H9 (cell line): Measurements from ENCODE around the gene STX16. TPM values are rescaled to one million over a fixed set of nuclear protein-coding genes. Genes with fewer than 3 reads are reported as not detected.

Experiments used
- DNase-seq: peaks from one replicate; pipeline ENCODE4 v3.0.0-alpha.2; 2017
- H2AFZ ChIP-seq: one replicate; pipeline ENCODE4 v1.6.1; 2013; ENCODE audit warnings: mild to moderate bottlenecking, low read length, control low read depth, moderate library complexity
- H2AK5ac ChIP-seq: 2 replicates; pipeline ENCODE4 v1.6.1; 2013; ENCODE audit warnings: low read length, control low read depth, mixed read lengths; ENCODE audit not compliant: insufficient read length
- H2BK120ac ChIP-seq: one replicate; pipeline ENCODE4 v1.6.1; 2013; ENCODE audit warnings: low read depth, mild to moderate bottlenecking, low read length, control low read depth, inconsistent platforms; ENCODE audit not compliant: poor library complexity, severe bottlenecking
- H2BK12ac ChIP-seq: 2 replicates; pipeline ENCODE4 v1.6.1; 2013; ENCODE audit warnings: low read length, control low read depth, mixed read lengths, low read depth; ENCODE audit not compliant: insufficient read length
- H2BK15ac ChIP-seq: 2 replicates; pipeline ENCODE4 v1.6.1; 2013; ENCODE audit warnings: low read depth, low read length, control low read depth
- H2BK20ac ChIP-seq: one replicate; pipeline ENCODE4 v1.6.1; 2013; ENCODE audit warnings: low read depth, mild to moderate bottlenecking, low read length, control low read depth, inconsistent platforms; ENCODE audit not compliant: poor library complexity, severe bottlenecking
- H2BK5ac ChIP-seq: 2 replicates; pipeline ENCODE4 v1.6.1; 2013; ENCODE audit warnings: low read length, control low read depth, mixed read lengths; ENCODE audit not compliant: insufficient read length
- H3K14ac ChIP-seq: 2 replicates; pipeline ENCODE4 v1.6.1; 2013; ENCODE audit warnings: low read length, control low read depth; ENCODE audit not compliant: insufficient read depth
- H3K18ac ChIP-seq: 2 replicates; pipeline ENCODE4 v1.6.1; 2013; ENCODE audit warnings: low read depth, mild to moderate bottlenecking, mixed read lengths, low read length, control low read depth; ENCODE audit not compliant: insufficient read length
- H3K23ac ChIP-seq: 2 replicates; pipeline ENCODE4 v1.6.1; 2013; ENCODE audit warnings: low read length, control low read depth, mixed read lengths, low read depth; ENCODE audit not compliant: insufficient read length
- H3K23me2 ChIP-seq: 2 replicates; pipeline ENCODE4 v1.6.1; 2013; ENCODE audit warnings: low read depth, mild to moderate bottlenecking, mixed read lengths, low read length, control low read depth; ENCODE audit not compliant: insufficient read length, poor library complexity, severe bottlenecking
- H3K27ac ChIP-seq: 2 replicates; pipeline ENCODE4 v1.5.1; 2013; ENCODE audit warnings: low read length, control low read depth, mixed read lengths, low read depth; ENCODE audit not compliant: insufficient read length
- H3K27me3 ChIP-seq: 2 replicates; pipeline ENCODE4 v1.6.1; 2013; ENCODE audit warnings: low read length, control low read depth, inconsistent platforms; ENCODE audit not compliant: insufficient read depth
- H3K4ac ChIP-seq: 2 replicates; pipeline ENCODE4 v1.6.1; 2013; ENCODE audit warnings: low read depth, mild to moderate bottlenecking, control low read depth, inconsistent platforms, low read length, moderate library complexity
- H3K4me1 ChIP-seq: 2 replicates; pipeline ENCODE4 v1.6.1; 2013; ENCODE audit warnings: low read length, control low read depth, inconsistent platforms; ENCODE audit not compliant: insufficient read depth
- H3K4me2 ChIP-seq: 2 replicates; pipeline ENCODE4 v1.6.1; 2013; ENCODE audit warnings: low read length, control low read depth, mixed read lengths; ENCODE audit not compliant: insufficient read length, insufficient read depth
- H3K56ac ChIP-seq: 2 replicates; pipeline ENCODE4 v1.6.1; 2013; ENCODE audit warnings: low read depth, mild to moderate bottlenecking, mixed read lengths, low read length, control low read depth; ENCODE audit not compliant: insufficient read length
- H3K79me1 ChIP-seq: 2 replicates; pipeline ENCODE4 v1.6.1; 2013; ENCODE audit warnings: low read depth, mild to moderate bottlenecking, moderate library complexity, low read length, control low read depth, inconsistent platforms; ENCODE audit not compliant: insufficient read depth, poor library complexity, severe bottlenecking
- H3K79me2 ChIP-seq: 2 replicates; pipeline ENCODE4 v1.6.1; 2013; ENCODE audit warnings: low read length, control low read depth, inconsistent platforms; ENCODE audit not compliant: insufficient read depth
- H3K9ac ChIP-seq: 2 replicates; pipeline ENCODE4 v1.6.1; 2013; ENCODE audit warnings: low read length, control low read depth, mixed read lengths; ENCODE audit not compliant: insufficient read length; ENCODE audit errors: extremely low read depth
- H3K9me3 ChIP-seq: one replicate; pipeline ENCODE4 v1.6.1; 2013; ENCODE audit warnings: low read depth, low read length, inconsistent platforms; ENCODE audit not compliant: control insufficient read depth
- H3T11ph ChIP-seq: one replicate; pipeline ENCODE4 v1.6.1; 2013; ENCODE audit warnings: mild to moderate bottlenecking, low read length, control low read depth, inconsistent platforms
- H4K20me1 ChIP-seq: one replicate; pipeline ENCODE4 v1.6.1; 2013; ENCODE audit not compliant: control insufficient read depth, insufficient read length, insufficient read depth
- H4K5ac ChIP-seq: 2 replicates; pipeline ENCODE4 v1.6.1; 2013; ENCODE audit warnings: low read depth, mild to moderate bottlenecking, mixed read lengths, low read length, control low read depth; ENCODE audit not compliant: insufficient read length
- H4K8ac ChIP-seq: replicated peaks from 2 replicates; pipeline ENCODE4 v1.6.1; 2013; ENCODE audit warnings: low read length, control low read depth, mixed read lengths, low read depth; ENCODE audit not compliant: insufficient read length
- H4K91ac ChIP-seq: 2 replicates; pipeline ENCODE4 v1.6.1; 2013; ENCODE audit warnings: low read depth, mild to moderate bottlenecking, moderate library complexity, mixed read lengths, low read length, control low read depth; ENCODE audit not compliant: insufficient read length
- H3K27ac Mint-ChIP-seq, 3 experiments: 2 replicates in 2 of 3; 3 replicates in 1 of 3; pipeline ENCODE4 v1.8.0; 2020 to 2021; ENCODE audit warnings: mixed read lengths in 3 of 3, mild to moderate bottlenecking in 1 of 3, moderate library complexity in 1 of 3
- H3K27me3 Mint-ChIP-seq: 2 replicates; pipeline ENCODE4 v1.8.0; 2021; ENCODE audit warnings: low read depth, mild to moderate bottlenecking, moderate library complexity, mixed read lengths
- H3K36me3 Mint-ChIP-seq, 3 experiments: 2 replicates in 2 of 3; 3 replicates in 1 of 3; pipeline ENCODE4 v1.8.0; 2020 to 2021; ENCODE audit warnings: low read depth in 3 of 3, mixed read lengths in 3 of 3; ENCODE audit not compliant: insufficient read depth in 1 of 3
- H3K4me1 Mint-ChIP-seq, 2 experiments: 2 replicates each; pipeline ENCODE4 v1.8.0; 2020; ENCODE audit warnings: mixed read lengths in 2 of 2
- H3K4me3 Mint-ChIP-seq, 2 experiments: 2 replicates in 1 of 2; 3 replicates in 1 of 2; pipeline ENCODE4 v1.8.0; 2020 to 2021; ENCODE audit warnings: mild to moderate bottlenecking in 2 of 2, mixed read lengths in 2 of 2, moderate library complexity in 1 of 2
- H3K9me3 Mint-ChIP-seq, 2 experiments: 2 replicates in 1 of 2; 3 replicates in 1 of 2; pipeline ENCODE4 v1.8.0; 2020; ENCODE audit warnings: mild to moderate bottlenecking in 2 of 2, mixed read lengths in 2 of 2, moderate library complexity in 1 of 2
- CTCF ChIP-seq: fragments of 200-600 bp; sonication (generic); conservative IDR thresholded peaks from 3 replicates; pipeline ENCODE4 v1.8.0; 2021; ENCODE audit warnings: antibody characterized with exemption, mild to moderate bottlenecking
- WGBS: extraction: QIAGEN DNeasy Blood & Tissue Kit; methylation state at CpG from one replicate; pipeline ENCODE4 v1.1.7; 2013; ENCODE audit warnings: missing lambda C conversion rate, low lambda C conversion rate, mixed read lengths; ENCODE audit not compliant: insufficient read length; ENCODE audit errors: extremely low coverage; 5-methylcytosine and 5-hydroxymethylcytosine counted together
- total RNA-seq: library from RNA; stranded (reverse); gene quantifications from 2 replicates; pipeline ENCODE4 v1.2.1, GENCODE V29; 2021

The STX16 gene
- total RNA-seq, 1 experiment from 2014 or later = 87.8 TPM

GRCh38 chr20:58659841-58660240 lies 8.8 kb downstream of the STX16 start:
- Histone ChIP-seq H2AK5ac (no peak overlapping the region), H3K23ac (no peak overlapping the region), H3K56ac (no peak overlapping the region), H3K27ac (no peak overlapping the region), H2BK20ac (no peak overlapping the region), H4K91ac (no peak overlapping the region), H2BK15ac (no peak overlapping the region), H2BK12ac (no peak overlapping the region), H3K4me2 (no peak overlapping the region), H3K9ac (no peak overlapping the region), H2BK5ac (no peak overlapping the region), H2BK120ac (no peak overlapping the region), H4K8ac (no peak overlapping the region), H3K18ac (no peak overlapping the region), H3K79me2 (peaks cover 47% of the 10 kb centered on the region), H3K79me1 (no peaks in the 10 kb centered on the region), H3K27me3 (no peaks in the 10 kb centered on the region), H2AFZ (no peak overlapping the region), H3K4me1 (peaks cover 10% of the 10 kb centered on the region; the same call in 1 of the 2 replicates), H3K14ac (no peak overlapping the region), H3K9me3 (no peaks in the 10 kb centered on the region), H3K23me2 (no peaks in the 10 kb centered on the region), H4K20me1 (no peaks in the 10 kb centered on the region), H4K5ac (no peak overlapping the region), H3T11ph (no peak overlapping the region), H3K4ac (no peak overlapping the region)
- no peak for TF ChIP-seq CTCF
- DNase-seq = no peak
- H3K4me1 Mint-ChIP-seq = peaks cover 75 to 86% of the 10 kb centered on the region in 2 experiments
- H3K27me3 Mint-ChIP-seq = no peaks in the 10 kb centered on the region
- peak overlapping the region in 2 of 3 experiments; percentile 56 to 69; a peak in 4 of 7 replicates for H3K27ac Mint-ChIP-seq
- no peaks in the 10 kb centered on the region for H3K9me3 Mint-ChIP-seq
- no CpG with 5 or more reads among the region's 3 CpGs for WGBS
- H3K36me3 Mint-ChIP-seq = peaks cover 1 to 36% (median 27%) of the 10 kb centered on the region in 3 experiments; a peak in 5 of 7 replicates
- H3K4me3 Mint-ChIP-seq = no peak overlapping the region; a peak in 1 of 5 replicates
